ENCODE results near the gene B4GALT6.

The B4GALT6 gene

DNA sequence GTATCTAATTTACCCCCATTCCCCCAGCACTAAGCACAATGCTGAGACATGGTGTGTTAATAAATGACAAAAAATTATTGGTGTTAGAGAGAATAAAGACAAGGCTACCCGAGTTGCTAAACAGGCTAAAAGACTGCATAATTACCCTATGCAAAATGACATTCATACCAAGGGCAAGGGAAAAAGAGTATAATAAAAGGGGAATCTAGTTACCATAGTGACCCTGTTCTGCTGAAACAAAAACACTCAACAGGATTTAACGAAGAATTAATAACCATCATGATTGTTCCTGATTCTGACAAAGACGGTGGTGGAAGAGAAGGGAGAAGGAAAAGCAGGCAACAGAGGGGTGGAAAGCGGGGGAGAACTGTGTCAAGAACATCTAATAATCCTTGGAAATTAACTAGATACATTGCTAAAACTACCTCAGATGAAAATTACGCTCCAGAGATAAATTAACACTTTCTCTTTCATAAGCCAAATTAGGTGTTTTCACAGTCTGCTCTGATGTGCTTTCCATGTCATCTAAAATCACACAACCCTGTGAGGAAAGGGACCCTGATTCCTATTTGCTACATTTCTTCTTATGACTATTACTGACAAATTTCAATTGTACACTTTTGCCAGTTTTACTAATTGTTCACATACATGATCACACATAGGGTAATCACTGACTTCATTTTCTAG, 67.2 kb downstream of the B4GALT6 start:
- Histone ChIP-seq H3K4me3 (ENCODE audit: insufficient read length, low read depth) (no peak overlapping the region), H3K9ac (ENCODE audit: insufficient read length, low read depth) (no peak overlapping the region), H3K36me3 (ENCODE audit: insufficient read depth, insufficient read length, low read length) (no peaks in the 10 kb centered on the region), H3K27me3 (ENCODE audit: insufficient read depth, insufficient read length) (no peaks in the 10 kb centered on the region), H3K9me3 (ENCODE audit: insufficient read depth, low read length) (no peaks in the 10 kb centered on the region), H3K4me1 (ENCODE audit: insufficient read depth, insufficient read length) (no peaks in the 10 kb centered on the region)
- TF ChIP-seq SUZ12 (IDR thresholded peaks at IDR 0.05; ENCODE audit: extremely low read depth, insufficient read depth, insufficient read length) = no peak
- TF ChIP-seq ZNF274 (IDR thresholded peaks at IDR 0.05; ENCODE audit: low read depth, low read length) = no peak
- TF ChIP-seq YY1 (IDR thresholded peaks at IDR 0.05; ENCODE audit: insufficient read depth, insufficient read length) = no peak
- no peak for DNase-seq (ENCODE audit: low read depth, low spot score)

DNA sequence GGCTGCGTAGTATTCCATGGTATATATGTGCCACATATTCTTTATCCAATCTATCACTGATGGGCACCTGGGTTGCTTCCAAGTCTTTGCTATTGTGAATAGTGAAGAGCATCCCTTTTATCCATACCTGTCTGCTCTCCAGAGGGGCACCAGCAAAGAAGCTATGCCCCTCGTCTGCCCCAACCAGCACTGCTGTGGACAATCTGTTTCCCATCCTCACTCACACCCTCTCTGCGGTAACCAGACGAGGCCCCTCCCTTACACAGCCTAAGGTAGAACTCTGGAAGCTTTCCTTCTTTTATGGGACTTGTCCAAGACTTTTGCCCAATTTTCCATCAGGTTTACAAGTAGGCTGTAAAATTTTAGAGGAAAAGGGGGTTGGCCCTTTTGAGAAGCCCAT, 67.8 kb downstream of the B4GALT6 start:
- Histone ChIP-seq H3K4me1 (ENCODE audit: insufficient read depth, insufficient read length) (no peaks in the 10 kb centered on the region), H3K9me3 (ENCODE audit: insufficient read depth, low read length) (no peaks in the 10 kb centered on the region), H3K9ac (ENCODE audit: insufficient read length, low read depth) (no peak overlapping the region), H3K4me3 (ENCODE audit: insufficient read length, low read depth) (no peak overlapping the region), H3K36me3 (ENCODE audit: insufficient read depth, insufficient read length, low read length) (no peaks in the 10 kb centered on the region), H3K27me3 (ENCODE audit: insufficient read depth, insufficient read length) (no peaks in the 10 kb centered on the region)
- DNase-seq (ENCODE audit: low read depth, low spot score) = no peak
- TF ChIP-seq YY1 (IDR thresholded peaks at IDR 0.05; ENCODE audit: insufficient read depth, insufficient read length) (no peak), SUZ12 (IDR thresholded peaks at IDR 0.05; ENCODE audit: extremely low read depth, insufficient read depth, insufficient read length) (no peak), ZNF274 (IDR thresholded peaks at IDR 0.05; ENCODE audit: low read depth, low read length) (no peak)

DNA sequence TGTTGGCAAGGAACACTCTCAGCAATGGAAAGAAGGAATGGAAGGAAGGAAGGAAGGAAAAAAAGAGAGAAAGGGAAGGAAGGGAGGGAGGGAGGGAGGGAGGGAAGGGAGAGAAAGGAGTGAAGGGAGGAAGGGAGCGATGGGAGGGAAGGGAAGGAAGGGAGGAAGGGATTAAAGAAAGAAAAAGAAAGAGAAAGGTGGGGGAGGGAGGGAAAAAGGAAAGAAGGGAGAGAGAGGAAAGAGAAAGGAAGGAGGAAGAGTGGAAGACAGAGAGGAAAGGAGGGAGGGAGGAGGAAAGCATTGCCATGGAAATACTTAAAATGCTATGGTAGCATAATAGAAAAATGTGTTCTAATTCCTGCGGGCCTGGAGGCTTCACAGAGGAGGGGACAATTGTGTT, 70.3 kb downstream of the B4GALT6 start:
- Histone ChIP-seq H3K27me3 (ENCODE audit: insufficient read depth, insufficient read length) (no peaks in the 10 kb centered on the region), H3K36me3 (ENCODE audit: insufficient read depth, insufficient read length, low read length) (no peaks in the 10 kb centered on the region), H3K9ac (ENCODE audit: insufficient read length, low read depth) (no peak overlapping the region), H3K4me1 (ENCODE audit: insufficient read depth, insufficient read length) (no peaks in the 10 kb centered on the region), H3K4me3 (ENCODE audit: insufficient read length, low read depth) (no peak overlapping the region), H3K9me3 (ENCODE audit: insufficient read depth, low read length) (no peaks in the 10 kb centered on the region)
- TF ChIP-seq ZNF274 (IDR thresholded peaks at IDR 0.05; ENCODE audit: low read depth, low read length) = no peak
- no peak for TF ChIP-seq SUZ12 (IDR thresholded peaks at IDR 0.05; ENCODE audit: extremely low read depth, insufficient read depth, insufficient read length)
- no peak for TF ChIP-seq YY1 (IDR thresholded peaks at IDR 0.05; ENCODE audit: insufficient read depth, insufficient read length)
- no peak for DNase-seq (ENCODE audit: low read depth, low spot score)

GRCh38 chr18:31612124-31612523, 72.3 kb downstream of the B4GALT6 start:
- no peaks in the 10 kb centered on the region for H3K27me3 ChIP-seq (ENCODE audit: insufficient read depth, insufficient read length)
- TF ChIP-seq YY1 (IDR thresholded peaks at IDR 0.05; ENCODE audit: insufficient read depth, insufficient read length) = no peak
- TF ChIP-seq SUZ12 (IDR thresholded peaks at IDR 0.05; ENCODE audit: extremely low read depth, insufficient read depth, insufficient read length) = no peak
- no peak for TF ChIP-seq ZNF274 (IDR thresholded peaks at IDR 0.05; ENCODE audit: low read depth, low read length)
- no peak for DNase-seq (ENCODE audit: low read depth, low spot score)
- no peak overlapping the region for H3K9ac ChIP-seq (ENCODE audit: insufficient read length, low read depth)
- no peaks in the 10 kb centered on the region for H3K9me3 ChIP-seq (ENCODE audit: insufficient read depth, low read length)
- no peaks in the 10 kb centered on the region for H3K36me3 ChIP-seq (ENCODE audit: insufficient read depth, insufficient read length, low read length)
- no peak overlapping the region for H3K4me3 ChIP-seq (ENCODE audit: insufficient read length, low read depth)
- no peaks in the 10 kb centered on the region for H3K4me1 ChIP-seq (ENCODE audit: insufficient read depth, insufficient read length)

DNA sequence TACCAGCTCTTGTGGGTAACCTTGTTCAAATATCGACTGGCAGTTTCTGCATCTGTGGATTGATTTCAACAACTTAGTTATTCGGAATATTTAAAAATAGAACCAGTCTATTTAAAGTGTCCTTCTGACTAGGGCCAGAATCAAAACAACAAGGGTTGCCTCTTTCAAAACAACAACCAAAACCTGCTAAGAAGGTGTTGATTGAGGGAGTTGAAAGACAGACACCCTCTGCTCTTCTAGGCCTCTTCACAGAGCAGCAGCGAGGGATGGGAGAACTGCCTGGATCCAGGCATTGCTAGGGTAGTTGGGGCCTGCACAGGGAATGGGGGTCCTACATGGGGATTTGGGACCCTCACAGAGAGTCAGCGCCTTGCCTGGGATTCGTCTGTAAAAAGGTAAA, 72.9 kb downstream of the B4GALT6 start:
- no peak for DNase-seq (ENCODE audit: low read depth, low spot score)
- no peaks in the 10 kb centered on the region for H3K27me3 ChIP-seq (ENCODE audit: insufficient read depth, insufficient read length)
- H3K4me1 ChIP-seq (ENCODE audit: insufficient read depth, insufficient read length) = no peaks in the 10 kb centered on the region
- H3K4me3 ChIP-seq (ENCODE audit: insufficient read length, low read depth) = no peak overlapping the region
- no peaks in the 10 kb centered on the region for H3K36me3 ChIP-seq (ENCODE audit: insufficient read depth, insufficient read length, low read length)
- TF ChIP-seq ZNF274 (IDR thresholded peaks at IDR 0.05; ENCODE audit: low read depth, low read length) = no peak
- no peak for TF ChIP-seq YY1 (IDR thresholded peaks at IDR 0.05; ENCODE audit: insufficient read depth, insufficient read length)
- no peak for TF ChIP-seq SUZ12 (IDR thresholded peaks at IDR 0.05; ENCODE audit: extremely low read depth, insufficient read depth, insufficient read length)
- no peak overlapping the region for H3K9ac ChIP-seq (ENCODE audit: insufficient read length, low read depth)
- no peaks in the 10 kb centered on the region for H3K9me3 ChIP-seq (ENCODE audit: insufficient read depth, low read length)

DNA sequence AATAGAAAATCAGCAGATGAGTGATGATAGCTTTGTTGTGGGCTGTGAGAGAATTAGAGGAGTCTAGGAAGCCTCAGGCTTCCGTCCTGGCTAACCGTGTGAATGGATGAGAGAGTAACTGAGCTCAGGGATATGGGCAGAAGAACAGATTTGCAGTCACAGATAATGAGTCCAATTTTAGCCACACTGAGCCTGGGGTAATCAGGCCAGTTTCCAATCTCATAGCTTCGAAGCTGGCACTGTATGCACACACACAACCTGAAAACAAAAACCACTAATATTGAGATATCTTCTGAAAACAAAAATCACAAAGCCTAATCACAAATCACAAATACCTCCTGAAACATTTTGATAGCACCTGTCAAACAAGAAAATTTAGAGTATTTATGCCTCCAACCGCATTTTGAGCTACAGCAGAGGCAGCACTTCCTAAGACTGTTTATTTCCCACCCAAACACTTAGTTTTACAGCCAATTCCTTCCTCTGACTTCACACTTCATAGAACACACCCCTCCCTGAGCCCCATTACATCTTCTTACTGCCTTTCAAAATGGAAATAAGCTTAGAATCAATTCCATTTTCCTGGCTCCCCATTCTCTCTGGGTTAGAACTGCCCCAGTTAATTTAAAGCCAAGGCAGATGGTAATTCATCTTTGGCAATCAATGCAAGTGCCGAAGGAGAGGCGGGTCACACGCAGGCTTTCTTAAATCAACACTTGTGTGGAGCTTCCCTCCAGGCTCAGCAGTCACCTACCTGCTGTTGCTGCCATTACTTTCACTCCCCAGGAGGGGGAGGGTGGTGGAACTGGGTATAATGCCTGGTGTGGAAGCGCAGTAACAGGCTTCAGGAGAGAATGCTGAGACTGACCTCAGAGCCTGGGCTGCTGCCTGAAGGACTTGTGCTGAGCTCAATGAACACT, 73.8 kb downstream of the B4GALT6 start:
- H3K36me3 ChIP-seq (ENCODE audit: insufficient read depth, insufficient read length, low read length) = no peaks in the 10 kb centered on the region
- H3K9ac ChIP-seq (ENCODE audit: insufficient read length, low read depth) = no peak overlapping the region
- no peaks in the 10 kb centered on the region for H3K27me3 ChIP-seq (ENCODE audit: insufficient read depth, insufficient read length)
- TF ChIP-seq ZNF274 (IDR thresholded peaks at IDR 0.05; ENCODE audit: low read depth, low read length) = no peak
- TF ChIP-seq SUZ12 (IDR thresholded peaks at IDR 0.05; ENCODE audit: extremely low read depth, insufficient read depth, insufficient read length) = no peak
- TF ChIP-seq YY1 (IDR thresholded peaks at IDR 0.05; ENCODE audit: insufficient read depth, insufficient read length) = no peak
- peak; percentile 35 for DNase-seq (ENCODE audit: low read depth, low spot score)
- H3K4me1 ChIP-seq (ENCODE audit: insufficient read depth, insufficient read length) = no peaks in the 10 kb centered on the region
- no peak overlapping the region for H3K4me3 ChIP-seq (ENCODE audit: insufficient read length, low read depth)
- H3K9me3 ChIP-seq (ENCODE audit: insufficient read depth, low read length) = no peaks in the 10 kb centered on the region

- Histone ChIP-seq H3K36me3 (ENCODE audit: insufficient read depth, insufficient read length, low read length) (no peaks in the 10 kb centered on the region), H3K9me3 (ENCODE audit: insufficient read depth, low read length) (no peaks in the 10 kb centered on the region), H3K9ac (ENCODE audit: insufficient read length, low read depth) (no peak overlapping the region), H3K4me3 (ENCODE audit: insufficient read length, low read depth) (no peak overlapping the region), H3K4me1 (ENCODE audit: insufficient read depth, insufficient read length) (no peaks in the 10 kb centered on the region), H3K27me3 (ENCODE audit: insufficient read depth, insufficient read length) (no peaks in the 10 kb centered on the region)
- DNase-seq (ENCODE audit: low read depth, low spot score) = no peak
- TF ChIP-seq YY1 (IDR thresholded peaks at IDR 0.05; ENCODE audit: insufficient read depth, insufficient read length) (no peak), SUZ12 (IDR thresholded peaks at IDR 0.05; ENCODE audit: extremely low read depth, insufficient read depth, insufficient read length) (no peak), ZNF274 (IDR thresholded peaks at IDR 0.05; ENCODE audit: low read depth, low read length) (no peak)
Measured at GRCh38 chr18:31609886-31610285, 74.5 kb downstream of the B4GALT6 start.
